Stimulated activated CD8-positive, alpha-beta memory T cell treated with anti-CD3 and anti-CD28 coated beads, Interleukin-2, amount 100 ng/mL, for 48 hours (primary cell): ENCODE data around the gene LCP1.
"Not testable (repeated sequence)": the region's sequence is repeated elsewhere in the genome, so short reads cannot be mapped to it uniquely, and the experiment has no call there.

Experiments
- DNase-seq, 2 donors: peaks; one replicate each; pipeline ENCODE4 v3.0.0-alpha.2; 2020; ENCODE audit warnings: low read depth in 2 of 2

LCP1 gene

GRCh38 chr13:46181840-46182490 is at the start of gene LCP1:
TSS of gene LCP1 (minus strand) at chr13:46182177. CDS start at chr13:46159662, 22,515 bp downstream.
- DNase-seq = peak in 1 of 2 donors; percentile 43

GRCh38 chr13:46229251-46229650 is 47.3 kb upstream of the LCP1 start:
- DNase-seq = no peak

GRCh38 chr13:46220234-46220633 is 38.3 kb upstream of the LCP1 start:
- DNase-seq = not testable (repeated sequence)

- DNase-seq = not testable (repeated sequence)
Measured at GRCh38 chr13:46214741-46215140, 32.8 kb upstream of the LCP1 start.

- no peak for DNase-seq
Measured at GRCh38 chr13:46213242-46213641, 31.3 kb upstream of the LCP1 start.

- peak; percentile 80 to 87 for DNase-seq
Measured at GRCh38 chr13:46211483-46212351, 29.7 kb upstream of the LCP1 start, which contains the start of gene LRRC63. TSS of gene LRRC63 (plus strand) at chr13:46211928. CDS start at chr13:46213035, 1,107 bp downstream.

- DNase-seq = peak in 1 of 2 donors; percentile 5
Measured at GRCh38 chr13:46211116-46211482, 29.1 kb upstream of the LCP1 start.

- DNase-seq = no peak
Measured at GRCh38 chr13:46210362-46211083, 28.5 kb upstream of the LCP1 start.

- DNase-seq = no peak
Measured at GRCh38 chr13:46207828-46208227, 25.9 kb upstream of the LCP1 start.

- DNase-seq = no peak
Measured at GRCh38 chr13:46206143-46206542, 24.2 kb upstream of the LCP1 start.

- DNase-seq = no peak
Measured at GRCh38 chr13:46202966-46203365, 21.0 kb upstream of the LCP1 start.

GRCh38 chr13:46202188-46202795 is 20.3 kb upstream of the LCP1 start:
- no peak for DNase-seq

- DNase-seq = no peak
Measured at GRCh38 chr13:46198696-46199193, 16.8 kb upstream of the LCP1 start.

GRCh38 chr13:46197299-46198048 is 15.5 kb upstream of the LCP1 start:
- no peak for DNase-seq

- no peak for DNase-seq
Measured at GRCh38 chr13:46195016-46195415, 13.0 kb upstream of the LCP1 start.

- no peak for DNase-seq
Measured at GRCh38 chr13:46192412-46192811, 10.4 kb upstream of the LCP1 start.

- no peak for DNase-seq
Measured at GRCh38 chr13:46185634-46186033, 3.7 kb upstream of the LCP1 start.

- peak; percentile 53 to 72 for DNase-seq
Measured at GRCh38 chr13:46184277-46184699, 2.3 kb upstream of the LCP1 start.

GRCh38 chr13:46183018-46183946 is 1.3 kb upstream of the LCP1 start:
- no peak for DNase-seq

- DNase-seq = no peak
Measured at GRCh38 chr13:46182491-46182877, 507 bp upstream of the LCP1 start.
